ENCODE results near the gene SPRY4.
"Not testable (repeated sequence)": the region's sequence is repeated elsewhere in the genome, so short reads cannot be mapped to it uniquely, and the experiment has no call there.

Gene SPRY4, protein sequence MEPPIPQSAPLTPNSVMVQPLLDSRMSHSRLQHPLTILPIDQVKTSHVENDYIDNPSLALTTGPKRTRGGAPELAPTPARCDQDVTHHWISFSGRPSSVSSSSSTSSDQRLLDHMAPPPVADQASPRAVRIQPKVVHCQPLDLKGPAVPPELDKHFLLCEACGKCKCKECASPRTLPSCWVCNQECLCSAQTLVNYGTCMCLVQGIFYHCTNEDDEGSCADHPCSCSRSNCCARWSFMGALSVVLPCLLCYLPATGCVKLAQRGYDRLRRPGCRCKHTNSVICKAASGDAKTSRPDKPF

DNA sequence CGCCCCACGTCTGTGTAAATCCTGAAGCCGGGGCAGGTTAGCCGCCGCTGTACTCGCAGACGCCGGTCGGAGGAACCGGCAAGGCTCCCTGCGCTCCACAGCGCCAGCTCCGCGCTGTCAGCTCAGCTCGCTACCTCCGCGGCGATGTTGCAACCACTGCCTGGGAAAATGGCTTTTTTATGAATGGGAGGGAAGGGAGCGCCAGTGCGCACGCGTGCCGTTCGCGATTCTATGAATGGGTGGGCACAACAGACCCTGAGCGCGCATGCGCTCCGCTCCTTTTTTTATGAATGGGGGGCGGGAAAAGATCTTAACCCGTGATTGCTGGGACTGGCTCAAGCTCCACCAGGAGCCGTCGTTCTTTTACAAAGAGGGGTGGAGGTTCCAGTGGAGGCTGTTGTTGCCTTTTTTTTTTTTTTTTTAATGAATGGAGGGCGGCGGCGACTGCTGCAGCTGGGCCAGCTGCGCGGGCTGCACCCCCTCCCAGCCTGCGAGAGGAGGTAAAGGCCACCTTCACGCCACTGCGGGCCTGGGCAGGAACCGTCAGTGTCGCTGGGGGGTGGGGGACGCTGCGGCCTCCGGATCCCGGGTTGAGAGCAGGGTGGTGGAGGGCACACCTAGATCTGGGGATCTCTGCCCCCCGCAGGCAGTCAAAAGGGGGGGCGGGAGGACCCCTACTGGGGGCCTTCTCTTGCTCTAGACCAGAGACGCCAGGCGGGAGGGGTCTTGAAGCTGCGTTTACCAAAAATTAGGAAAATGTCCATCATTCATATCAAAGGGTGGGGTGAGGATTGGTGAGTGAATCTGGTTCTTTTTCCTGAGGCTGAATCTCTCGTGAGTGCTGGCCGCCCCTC is at the start of gene SPRY4:
Gene SPRY4 (minus strand): TSS at position 151 of the 854 bp plus-strand sequence. CDS start 9,913 bp downstream, outside the sequence.
- DNase-seq = peak; percentile 97

DNA sequence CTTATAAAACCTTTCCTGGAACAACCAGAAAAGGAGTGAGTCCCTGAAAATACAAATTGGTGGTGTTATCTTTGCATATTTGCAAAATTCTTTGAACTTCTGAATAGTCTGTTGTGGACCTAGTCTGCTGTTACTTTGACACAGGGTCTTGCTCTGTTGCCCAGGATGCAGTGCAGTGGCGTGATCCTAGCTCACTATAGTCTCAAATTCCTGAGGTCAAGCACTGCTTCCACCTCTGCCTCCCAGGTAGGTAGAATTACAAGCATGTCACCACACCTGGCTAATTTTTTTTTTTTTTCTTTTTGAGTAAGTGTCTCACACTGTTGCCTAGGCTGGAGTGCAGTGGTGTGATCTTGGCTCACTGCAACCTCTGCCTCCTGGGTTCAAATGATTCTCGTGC is 43.7 kb upstream of the SPRY4 start:
- DNase-seq = no peak

DNA sequence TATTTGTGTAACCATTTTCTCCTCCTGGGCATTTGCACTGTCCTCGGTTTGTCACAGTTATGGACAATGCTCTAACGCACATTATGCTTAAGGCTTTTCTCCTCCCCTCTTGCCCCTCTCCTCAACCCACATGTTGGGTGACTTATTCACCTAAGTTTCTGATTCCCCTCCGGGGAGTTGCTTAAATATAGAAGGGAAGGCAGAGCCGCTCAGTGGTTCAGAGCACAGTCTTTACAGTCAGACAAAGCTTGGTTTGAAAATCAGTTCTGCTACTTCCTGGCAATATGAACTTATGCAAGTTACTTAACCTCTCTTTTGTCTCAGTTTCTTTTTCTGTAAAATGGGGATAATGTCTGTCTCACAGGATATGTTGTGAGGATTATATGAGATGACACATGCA is 41.2 kb upstream of the SPRY4 start:
- DNase-seq = peak; percentile 10

DNA sequence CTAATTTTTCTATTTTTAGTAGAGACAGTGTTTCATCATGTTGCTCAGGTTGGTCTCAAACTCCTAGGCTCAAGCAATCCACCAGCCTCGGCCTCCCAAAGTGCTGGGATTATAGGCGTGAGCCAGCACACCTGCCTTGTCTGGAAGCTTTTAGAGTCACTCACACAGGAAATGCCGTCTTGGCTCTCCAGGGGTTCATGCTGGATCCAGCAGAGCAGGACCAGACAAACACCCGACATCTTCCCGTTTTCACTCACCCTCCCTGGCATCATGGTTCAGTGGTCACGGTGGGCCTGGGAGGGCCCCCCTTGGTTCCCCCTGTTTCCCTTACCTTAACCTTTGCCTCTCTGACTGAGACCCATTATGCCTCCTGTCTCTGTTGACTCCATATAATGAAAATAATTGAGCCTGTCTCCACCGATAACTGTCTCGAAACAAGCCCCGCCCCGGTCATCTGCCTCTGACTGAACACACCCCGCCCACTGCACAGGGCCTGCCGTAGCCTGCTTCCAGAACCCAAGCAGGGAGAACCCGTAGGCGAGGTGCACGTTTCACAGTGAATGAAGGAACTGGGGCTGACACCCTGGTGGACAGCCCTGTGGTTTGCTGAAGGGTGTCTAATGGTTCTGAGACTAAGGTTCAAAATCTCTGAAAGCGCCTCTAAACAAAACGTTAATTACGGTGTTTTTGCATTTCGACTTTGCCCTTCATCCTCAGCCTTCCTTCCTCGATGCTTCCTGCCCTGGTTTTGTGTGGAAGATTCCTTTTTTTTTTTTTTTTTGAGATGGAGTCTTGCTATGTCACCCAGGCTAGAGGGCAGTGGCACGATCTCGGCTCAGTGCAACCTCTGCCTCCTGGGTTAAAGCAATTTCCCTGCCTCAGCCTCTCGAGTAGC is 39.7 kb upstream of the SPRY4 start:
- no peak for DNase-seq

DNA sequence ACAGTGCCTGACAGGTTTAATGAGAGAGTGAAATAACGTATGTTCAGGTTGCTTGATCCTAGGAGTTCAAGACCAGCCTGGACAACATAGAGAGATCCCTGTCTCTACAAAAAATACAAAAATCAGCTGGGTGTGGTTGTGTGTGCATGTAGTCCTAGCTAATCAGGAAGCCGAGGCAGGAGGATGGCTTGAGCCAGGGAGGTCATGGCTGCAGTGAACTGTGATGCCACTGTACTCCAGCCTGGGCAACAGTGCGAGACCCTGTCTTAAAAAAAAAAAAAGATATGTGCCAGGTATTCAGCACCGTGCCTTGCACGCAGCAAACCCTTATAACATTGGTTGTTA is 38.8 kb upstream of the SPRY4 start:
- DNase-seq = no peak

DNA sequence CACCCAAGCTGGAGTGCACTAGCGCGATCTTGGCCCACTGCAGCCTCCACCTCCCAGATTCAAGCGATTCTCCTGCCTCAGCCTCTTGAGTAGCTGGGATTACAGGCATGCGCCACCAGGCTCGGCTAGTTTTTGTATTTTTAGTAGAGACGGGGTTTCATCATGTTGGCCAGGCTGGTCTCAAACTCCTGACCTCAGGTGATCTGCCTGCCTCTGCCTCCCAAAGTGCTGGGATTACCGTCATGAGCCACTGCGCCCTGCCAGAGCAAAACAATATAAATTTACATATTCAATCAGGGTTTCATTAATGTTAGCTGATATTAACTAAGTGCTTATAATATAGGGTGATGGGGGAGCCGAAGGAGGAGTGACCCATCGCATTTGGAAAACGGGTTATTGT is 37.4 kb upstream of the SPRY4 start:
- DNase-seq = not testable (repeated sequence)

DNA sequence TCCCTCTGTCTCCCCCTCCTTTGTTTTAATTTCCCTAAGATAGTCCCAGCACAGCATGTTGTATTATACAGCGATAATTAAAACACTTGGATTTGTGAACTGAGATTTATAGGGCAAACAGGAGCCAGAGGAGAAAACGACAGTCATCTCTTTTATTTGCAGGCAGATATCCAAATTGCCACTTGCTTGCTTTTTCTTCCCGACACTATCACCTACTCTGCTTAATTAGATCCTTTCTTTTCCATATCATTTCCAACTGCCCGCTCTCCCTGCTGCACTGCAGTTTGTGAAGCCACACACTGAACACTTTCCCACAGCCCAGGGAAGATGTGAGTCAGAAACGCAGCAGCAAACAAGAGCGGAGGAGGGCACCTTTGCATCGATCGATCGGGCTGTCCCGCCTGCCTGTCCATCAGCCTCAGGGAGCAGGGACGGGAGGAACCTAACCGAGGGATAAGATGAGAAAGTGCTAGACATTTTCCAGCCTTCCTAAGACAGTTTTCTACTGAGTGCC is 35.8 kb upstream of the SPRY4 start:
- peak; percentile 23 for DNase-seq

DNA sequence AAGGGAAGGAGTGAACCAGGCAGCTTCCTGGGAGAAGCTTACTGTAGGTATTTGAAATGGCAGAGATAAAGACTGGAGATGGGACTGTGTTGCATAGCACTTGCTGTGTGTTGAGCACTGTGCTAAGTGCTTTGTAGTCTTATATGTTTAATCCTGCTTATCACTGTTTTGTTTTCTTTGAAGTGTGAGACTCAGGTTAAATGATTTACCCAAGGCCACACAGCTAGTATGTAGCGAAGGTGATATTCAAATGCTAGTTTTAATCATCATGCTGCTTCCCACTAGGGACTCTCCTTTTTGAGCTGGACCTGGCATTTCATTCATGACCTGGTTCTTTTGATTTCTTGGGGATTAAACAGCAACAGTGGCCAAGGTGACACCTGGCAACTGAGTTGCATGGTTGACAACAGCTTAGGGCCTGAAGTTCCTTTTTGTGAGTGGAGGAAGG is 35.3 kb upstream of the SPRY4 start:
- no peak for DNase-seq

DNA sequence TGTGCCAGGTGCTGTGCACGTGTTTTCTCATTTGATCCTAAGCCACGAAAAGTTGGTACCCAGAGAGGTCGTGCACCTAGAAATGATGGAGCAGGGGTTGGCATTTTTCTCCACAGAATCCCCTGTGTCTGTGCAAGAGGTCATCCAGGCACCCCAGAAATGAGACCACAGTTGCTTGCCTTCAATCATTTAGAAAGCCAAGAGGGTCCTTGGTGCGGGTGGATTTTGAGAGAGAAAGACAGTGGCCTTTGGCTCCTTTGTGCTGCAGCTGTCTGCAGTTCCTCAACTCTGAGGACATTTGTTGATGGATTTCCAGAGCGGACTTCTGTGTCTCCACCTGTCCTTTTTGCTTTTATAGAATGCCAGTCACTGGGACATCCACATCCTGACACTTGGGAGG is 33.8 kb upstream of the SPRY4 start:
- no peak for DNase-seq

DNA sequence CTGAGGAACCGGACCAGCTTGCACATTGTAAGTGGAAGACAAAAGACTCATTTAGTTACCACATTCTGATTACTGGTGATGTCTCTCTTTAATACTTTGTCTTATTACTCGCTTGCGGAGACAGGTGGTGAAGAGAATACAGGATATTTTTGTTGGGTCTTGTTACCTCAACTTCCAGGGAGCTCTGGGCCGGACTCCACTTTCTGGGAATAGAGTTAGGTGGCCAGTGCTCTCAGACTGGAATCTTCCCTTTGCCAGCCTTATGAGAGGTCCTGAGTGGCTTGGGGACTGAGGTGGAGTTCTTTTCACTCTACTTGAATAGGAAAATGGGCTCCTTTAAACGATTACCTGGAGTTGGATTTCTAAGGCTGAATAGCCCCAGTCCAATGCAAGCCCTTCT is 33.3 kb upstream of the SPRY4 start:
- DNase-seq = no peak

DNA sequence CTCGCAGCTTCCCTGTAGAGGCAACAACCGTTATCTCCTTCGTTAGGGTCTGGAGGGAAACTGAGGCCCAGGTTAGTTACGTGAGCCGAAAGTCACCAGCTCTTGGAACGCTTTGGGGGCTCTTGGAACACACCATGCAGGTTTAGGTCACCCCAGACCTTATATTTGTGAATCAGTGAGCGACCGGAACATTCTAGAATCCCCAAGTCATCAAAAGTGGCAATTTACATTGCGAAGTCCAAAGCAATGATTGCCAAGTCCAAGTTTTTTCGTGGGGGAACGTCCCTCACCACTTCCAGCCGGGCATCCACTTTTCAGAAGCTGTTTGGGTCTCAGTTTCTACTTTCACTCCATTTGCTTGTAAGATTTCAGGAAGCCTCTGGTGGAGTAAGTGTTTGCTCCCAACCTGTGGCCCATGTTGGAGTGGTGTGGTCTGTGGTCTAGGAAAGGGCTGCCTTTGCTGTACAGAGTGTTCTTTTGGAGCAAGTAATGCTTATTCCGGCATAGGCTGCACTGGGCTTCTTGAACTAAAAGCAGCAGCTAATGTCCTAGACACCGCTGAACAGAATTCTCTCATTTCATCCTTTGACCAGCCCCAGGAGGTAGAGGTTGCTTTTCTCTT is 32.8 kb upstream of the SPRY4 start:
- peak; percentile 19 for DNase-seq

DNA sequence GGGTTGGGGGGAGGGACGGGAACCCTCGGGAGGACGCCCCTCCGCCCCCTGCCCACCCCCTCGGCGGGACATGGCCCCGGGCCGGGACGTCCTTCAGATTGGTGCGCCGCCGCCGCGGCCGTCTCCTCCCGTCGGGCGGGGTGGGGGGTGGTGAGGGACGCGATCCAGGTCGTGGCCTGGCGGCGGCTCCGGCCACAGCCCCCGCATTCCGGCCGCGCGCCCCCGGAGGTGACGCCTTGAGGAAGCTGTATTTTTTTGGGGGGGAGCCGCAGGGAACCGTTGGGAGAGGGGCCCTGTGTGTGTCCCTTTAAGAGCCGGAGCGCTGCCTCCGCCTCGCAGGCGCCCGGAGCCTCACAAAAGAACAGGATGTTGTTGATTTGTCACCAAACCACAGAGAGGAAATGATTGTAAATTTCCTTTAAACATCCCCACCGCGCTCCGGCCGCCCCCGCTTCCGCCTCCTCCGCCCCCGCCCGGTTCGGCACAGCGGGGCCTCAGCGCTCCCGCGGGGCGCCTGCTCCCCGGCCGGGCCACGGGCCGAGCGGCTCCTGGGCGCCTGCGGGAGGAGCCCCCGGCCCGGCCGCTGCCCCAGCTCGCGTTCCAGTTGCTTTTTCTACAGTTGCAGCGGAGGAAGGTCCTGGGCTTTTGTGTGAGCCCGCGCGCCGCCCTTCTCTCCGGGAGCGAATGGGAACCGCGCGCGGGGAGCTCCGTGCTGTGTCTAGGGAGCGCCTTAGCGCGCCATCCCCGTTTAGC is 32.1 kb upstream of the SPRY4 start:
- peak; percentile 93 for DNase-seq

DNA sequence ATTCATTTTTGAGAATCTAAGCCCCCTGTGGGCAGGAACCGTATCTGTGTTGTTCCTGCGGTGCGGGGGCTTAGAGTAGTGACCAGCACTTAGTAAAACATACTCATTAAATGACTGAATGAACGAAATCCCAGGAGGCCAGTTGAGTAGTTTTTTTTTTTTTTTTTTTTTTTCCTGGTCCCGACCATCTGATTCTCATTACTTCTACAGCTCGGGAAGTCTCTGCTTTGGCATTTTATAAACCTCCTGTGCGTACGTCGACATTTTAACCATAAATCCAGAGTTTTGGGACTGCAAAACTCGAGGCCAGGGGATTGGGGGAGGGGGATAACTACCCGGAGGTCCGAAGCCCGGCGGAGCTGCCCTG is 31.5 kb upstream of the SPRY4 start:
- DNase-seq = no peak

DNA sequence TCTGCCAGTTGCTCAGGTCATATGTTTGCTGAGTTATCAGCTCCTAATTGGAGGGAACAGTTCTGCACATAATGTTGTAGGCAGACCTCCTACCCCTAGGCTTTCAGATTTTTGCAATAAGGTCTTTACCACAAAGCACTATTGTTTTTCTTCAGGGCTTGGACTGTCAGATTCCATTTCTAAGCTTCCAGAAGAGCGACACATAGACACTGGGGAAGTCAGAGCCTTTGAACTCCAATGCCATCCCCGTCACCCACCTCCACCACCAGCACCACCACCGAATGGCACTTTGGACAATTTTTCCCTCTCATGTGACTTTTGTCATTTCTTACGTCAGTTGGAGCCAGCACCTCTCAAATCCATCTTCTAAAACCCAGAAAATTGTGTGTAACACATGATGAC is 28.3 kb upstream of the SPRY4 start:
- no peak for DNase-seq

DNA sequence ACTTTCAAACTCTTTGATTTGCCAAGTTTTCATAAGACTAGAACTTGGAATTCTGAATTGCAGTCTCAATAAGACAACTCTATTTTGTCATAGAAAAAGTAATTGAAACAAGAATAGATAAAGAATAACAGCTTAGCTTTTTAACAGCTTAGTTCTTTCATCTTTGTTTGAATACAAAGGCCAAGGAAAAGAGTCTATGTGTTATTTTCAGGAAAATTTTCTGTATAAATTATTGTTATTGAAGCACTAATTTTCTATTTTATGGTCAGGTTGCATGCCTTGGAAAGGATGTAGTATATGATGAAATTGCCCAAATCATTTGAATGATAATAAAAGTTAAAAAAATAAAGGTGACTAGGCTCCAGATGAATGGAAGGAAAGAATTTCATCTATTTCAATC is 25.2 kb upstream of the SPRY4 start:
- no peak for DNase-seq

DNA sequence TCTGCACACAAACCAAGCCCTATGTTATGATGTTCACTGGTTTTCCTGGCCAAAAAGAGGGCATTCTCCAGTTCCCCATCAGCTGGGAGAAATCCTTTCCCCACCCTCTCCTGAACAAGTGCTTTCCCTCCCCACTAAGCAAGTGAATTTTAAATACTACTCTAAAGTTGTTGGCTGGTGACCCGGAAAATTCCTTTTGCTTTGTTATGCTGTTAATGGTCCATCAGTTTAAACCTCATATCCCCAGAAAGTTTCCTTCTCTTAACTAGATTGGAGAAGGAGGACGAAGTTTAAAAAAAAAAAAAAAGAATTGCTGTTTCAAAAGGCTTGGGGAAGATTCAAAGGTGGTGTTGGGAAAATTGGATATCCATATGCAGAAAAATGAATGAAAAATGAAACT is 21.9 kb upstream of the SPRY4 start:
- DNase-seq = no peak

DNA sequence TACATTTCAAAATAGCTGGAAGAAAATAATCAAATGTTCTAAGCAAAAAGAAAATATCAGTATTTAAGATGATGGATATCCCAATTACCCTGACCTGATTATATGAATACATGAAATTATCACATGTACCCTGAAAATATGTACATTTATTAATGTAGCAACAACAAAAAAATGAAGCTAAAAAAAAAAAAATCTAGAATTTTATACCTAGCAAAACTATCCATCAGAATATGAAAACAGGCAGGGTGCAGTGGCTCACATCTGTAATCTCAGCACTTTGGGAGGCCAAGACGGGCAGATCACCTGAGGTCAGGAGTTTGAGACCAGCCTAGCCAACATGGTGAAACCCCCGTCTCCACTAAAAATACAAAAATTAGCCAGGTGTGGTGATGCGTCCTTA is 20.1 kb upstream of the SPRY4 start:
- DNase-seq = not testable (repeated sequence)

DNA sequence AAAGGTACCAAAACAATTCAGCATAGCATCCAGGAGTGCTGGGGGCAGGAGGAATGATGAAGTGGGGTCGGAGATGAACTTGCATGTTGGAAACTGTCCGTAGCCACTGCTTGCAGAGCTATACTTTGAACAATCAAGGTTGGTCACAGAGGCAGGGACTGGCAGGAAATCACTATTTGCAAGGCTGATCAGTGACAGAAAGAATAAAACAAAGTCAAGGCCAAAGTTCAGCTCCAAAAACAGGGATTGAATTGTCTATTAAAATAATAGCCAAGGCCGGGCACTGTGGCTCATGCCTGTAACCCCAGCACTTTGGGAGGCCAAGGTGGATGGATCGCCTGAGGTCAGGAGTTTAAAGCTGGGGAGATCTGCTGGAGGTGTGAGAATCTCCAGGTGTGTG is 18.7 kb upstream of the SPRY4 start:
- DNase-seq = no peak

DNA sequence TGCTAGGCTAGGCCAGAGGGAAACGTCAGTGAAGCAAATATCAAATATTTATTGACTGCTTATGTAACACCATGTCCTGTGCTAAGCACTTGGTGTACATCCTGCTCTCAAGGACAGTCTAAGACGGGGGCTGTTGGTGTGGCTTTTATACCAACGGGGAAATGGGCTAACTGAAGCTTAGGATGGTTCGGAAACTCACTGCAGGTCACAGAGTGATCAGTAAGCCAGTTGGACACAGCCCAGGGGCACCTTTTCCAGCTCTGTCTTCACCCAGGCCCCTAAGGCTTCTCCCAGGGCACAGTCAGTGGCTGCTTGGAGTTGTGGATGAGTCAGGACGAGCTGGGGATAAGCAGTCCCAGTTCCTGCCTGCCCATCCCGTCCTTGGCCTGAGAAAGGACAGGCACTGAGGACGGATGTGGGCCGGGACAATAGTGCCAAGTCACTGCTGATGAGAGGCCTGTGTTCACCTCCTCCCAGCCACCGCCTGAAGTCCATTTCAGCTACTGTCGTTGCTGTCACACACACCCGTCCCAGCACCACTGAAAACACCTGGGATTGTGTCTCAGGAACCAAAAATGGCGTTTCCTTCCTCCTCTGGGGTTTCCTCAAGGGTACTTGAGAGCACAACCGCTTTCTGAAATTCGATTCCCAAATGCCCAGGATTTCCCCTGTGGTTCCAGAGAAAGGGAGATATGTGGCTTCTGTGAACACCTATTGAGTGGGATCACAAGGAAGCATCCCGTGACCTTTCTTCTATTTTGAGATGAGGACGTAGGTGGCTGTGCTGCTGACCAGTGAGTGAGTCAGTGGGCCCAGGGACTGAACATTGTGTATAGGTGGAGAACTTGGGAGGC is 17.5 kb upstream of the SPRY4 start:
- DNase-seq = no peak

DNA sequence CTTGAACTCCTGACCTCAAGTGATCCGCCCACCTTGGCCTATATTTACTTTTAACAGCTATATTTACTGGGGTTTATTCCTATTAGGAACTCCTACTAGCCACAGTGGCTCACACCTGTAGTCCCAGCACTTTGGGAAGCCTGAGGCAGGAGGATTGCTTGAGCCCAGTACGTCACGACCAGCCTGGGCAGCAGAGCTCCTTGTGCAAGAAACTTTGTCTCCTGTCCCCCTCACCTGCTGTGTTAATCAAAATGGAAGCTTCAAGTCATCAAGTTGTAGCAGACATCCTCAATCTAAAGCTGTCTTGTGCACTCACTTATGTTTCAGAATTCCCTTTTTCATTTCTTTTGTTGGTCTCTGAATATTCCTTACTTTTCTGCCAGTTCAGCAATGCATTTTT is 15.0 kb upstream of the SPRY4 start:
- no peak for DNase-seq

DNA sequence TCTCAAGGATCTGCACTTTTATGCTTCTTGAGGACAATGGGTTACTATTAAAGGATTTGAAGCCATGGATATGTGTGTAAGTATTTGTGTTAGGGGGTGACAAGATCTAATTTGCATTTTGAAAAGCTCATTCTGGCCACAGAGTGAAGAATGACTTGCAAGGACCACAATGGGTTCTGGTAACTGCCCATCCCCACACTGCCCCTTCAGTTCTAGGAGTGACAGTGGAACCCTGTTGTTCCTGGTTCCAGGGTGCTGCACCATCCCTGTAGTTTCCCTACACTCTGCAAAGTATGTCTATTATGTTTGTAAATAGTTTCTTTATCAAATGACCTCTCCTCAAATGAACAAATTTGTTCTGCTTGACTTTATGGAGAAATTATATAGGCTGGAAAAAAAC is 9.7 kb upstream of the SPRY4 start:
- no peak for DNase-seq
